ENCODE measurements around the gene CYP26B1.
A peak's percentile ranks its signal among the peaks of the same experiment; 100 is the strongest.

CYP26B1 gene

GRCh38 chr2:72117029-72117428 lies 30.6 kb downstream of the CYP26B1 start:
- DNase-seq (ENCODE audit: low read depth, low spot score): no peak
- H3K4me3 ChIP-seq (ENCODE audit: low read length): no peak overlapping the region

- no peak overlapping the region for H3K4me3 ChIP-seq (ENCODE audit: low read length)
- DNase-seq (ENCODE audit: low read depth, low spot score): peak; percentile 29
These were observed 31.6 kb downstream of the CYP26B1 start for GRCh38 chr2:72116081-72116533.

GRCh38 chr2:72115110-72116080 lies 32.3 kb downstream of the CYP26B1 start:
- H3K4me3 ChIP-seq (ENCODE audit: low read length): no peak overlapping the region
- no peak for DNase-seq (ENCODE audit: low read depth, low spot score)

DNA sequence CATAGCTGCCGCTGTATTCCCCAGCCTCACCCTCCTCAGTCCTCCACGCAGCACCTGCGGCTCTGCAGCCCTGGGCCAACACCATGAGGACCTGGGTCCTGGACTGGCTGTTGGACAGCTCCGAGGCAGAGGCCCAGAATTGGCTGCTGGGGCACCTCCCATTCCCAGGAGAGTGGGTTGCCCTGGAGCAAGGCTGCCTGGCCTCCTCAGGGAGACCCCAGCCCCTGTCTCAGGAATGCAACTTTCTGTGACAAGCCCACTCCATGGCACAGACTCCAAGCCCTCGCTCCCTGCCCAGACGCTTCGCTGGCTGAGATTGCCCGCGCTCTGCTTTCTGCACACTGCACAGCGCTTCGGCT lies 33.0 kb downstream of the CYP26B1 start:
- no peak for DNase-seq (ENCODE audit: low read depth, low spot score)
- H3K4me3 ChIP-seq (ENCODE audit: low read length): no peak overlapping the region

DNA sequence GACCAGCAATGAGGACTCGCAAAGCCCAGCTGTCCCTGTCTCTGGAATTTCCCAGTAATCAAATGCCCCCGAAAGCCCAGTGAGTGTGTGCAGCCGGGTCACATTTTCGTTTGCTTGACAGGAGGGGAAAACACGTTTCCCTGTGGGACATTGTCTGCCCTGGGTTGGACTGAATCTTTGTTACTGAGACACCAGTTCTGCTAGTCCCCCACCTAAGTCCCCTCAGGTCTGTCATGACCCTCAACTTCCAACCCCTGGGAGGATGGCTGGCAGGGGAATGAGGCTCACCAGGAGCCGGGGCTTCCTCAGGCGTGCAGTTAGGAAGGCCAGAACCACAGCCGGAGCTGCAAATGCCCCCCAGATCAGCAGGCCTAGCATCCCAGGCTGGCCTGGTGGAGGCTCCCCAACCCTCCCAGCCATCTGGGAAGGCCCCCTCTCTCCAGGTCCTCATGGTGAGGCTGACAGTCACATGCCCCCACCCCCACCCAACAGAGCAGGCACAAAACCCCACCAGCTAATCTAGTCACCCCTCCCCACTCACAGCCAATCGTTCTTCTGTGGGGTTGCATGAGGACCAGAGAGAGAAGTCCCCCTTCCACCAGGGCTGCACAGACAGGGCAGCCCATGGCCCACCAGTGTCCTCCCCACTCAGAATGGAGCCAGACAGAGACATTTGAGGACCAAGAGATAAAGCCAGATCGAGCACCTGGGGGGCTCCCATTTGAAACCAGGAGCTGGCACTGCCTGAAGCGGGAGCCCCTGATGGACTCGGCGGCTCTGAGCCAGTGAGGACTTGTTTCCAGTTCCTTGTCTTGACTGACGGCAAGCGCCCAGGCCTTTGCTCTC lies 33.6 kb downstream of the CYP26B1 start:
- DNase-seq (ENCODE audit: low read depth, low spot score): no peak
- H3K4me3 ChIP-seq (ENCODE audit: low read length): no peak overlapping the region

GRCh38 chr2:72112981-72113846 lies 34.4 kb downstream of the CYP26B1 start:
- no peak for DNase-seq (ENCODE audit: low read depth, low spot score)

GRCh38 chr2:72112401-72112800 lies 35.3 kb downstream of the CYP26B1 start:
- no peak for DNase-seq (ENCODE audit: low read depth, low spot score)

More at GRCh38 chr2:72112981-72113846, 34.4 kb downstream of the CYP26B1 start:
- H3K4me3 ChIP-seq (ENCODE audit: low read length): no peak overlapping the region

GRCh38 chr2:72111061-72111460 lies 36.6 kb downstream of the CYP26B1 start:
- H3K4me3 ChIP-seq (ENCODE audit: low read length): no peak overlapping the region
- no peak for DNase-seq (ENCODE audit: low read depth, low spot score)

More at GRCh38 chr2:72112401-72112800, 35.3 kb downstream of the CYP26B1 start:
- no peak overlapping the region for H3K4me3 ChIP-seq (ENCODE audit: low read length)

GRCh38 chr2:72109904-72110303 lies 37.8 kb downstream of the CYP26B1 start:
- no peak overlapping the region for H3K4me3 ChIP-seq (ENCODE audit: low read length)
- no peak for DNase-seq (ENCODE audit: low read depth, low spot score)

- H3K4me3 ChIP-seq (ENCODE audit: low read length): no peak overlapping the region
These were observed 38.4 kb downstream of the CYP26B1 start for GRCh38 chr2:72109291-72109690.

DNA sequence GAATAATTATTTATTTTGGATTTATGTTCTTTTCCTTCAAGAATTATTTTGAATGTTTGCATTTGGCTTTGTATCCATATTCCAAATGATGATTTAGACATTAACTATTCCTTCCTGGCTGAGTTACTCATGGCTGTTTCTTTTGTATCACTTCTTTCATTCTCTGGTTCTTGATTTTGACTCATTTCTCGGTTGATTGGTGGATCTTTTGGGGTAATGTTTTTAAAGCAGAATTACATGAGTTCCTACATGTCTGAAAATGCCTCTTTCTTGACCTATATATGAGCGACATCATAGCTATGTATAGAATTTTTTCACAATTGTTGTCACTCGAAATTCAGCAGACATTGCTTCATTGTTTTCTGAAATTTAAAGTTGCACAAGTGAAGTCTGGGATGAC lies 39.5 kb downstream of the CYP26B1 start:
- no peak overlapping the region for H3K4me3 ChIP-seq (ENCODE audit: low read length)
- DNase-seq (ENCODE audit: low read depth, low spot score): no peak

More at GRCh38 chr2:72109291-72109690, 38.4 kb downstream of the CYP26B1 start:
- DNase-seq (ENCODE audit: low read depth, low spot score): no peak

- no peak for DNase-seq (ENCODE audit: low read depth, low spot score)
- H3K4me3 ChIP-seq (ENCODE audit: low read length): no peak overlapping the region
These were observed 40.7 kb downstream of the CYP26B1 start for GRCh38 chr2:72106978-72107377.

DNA sequence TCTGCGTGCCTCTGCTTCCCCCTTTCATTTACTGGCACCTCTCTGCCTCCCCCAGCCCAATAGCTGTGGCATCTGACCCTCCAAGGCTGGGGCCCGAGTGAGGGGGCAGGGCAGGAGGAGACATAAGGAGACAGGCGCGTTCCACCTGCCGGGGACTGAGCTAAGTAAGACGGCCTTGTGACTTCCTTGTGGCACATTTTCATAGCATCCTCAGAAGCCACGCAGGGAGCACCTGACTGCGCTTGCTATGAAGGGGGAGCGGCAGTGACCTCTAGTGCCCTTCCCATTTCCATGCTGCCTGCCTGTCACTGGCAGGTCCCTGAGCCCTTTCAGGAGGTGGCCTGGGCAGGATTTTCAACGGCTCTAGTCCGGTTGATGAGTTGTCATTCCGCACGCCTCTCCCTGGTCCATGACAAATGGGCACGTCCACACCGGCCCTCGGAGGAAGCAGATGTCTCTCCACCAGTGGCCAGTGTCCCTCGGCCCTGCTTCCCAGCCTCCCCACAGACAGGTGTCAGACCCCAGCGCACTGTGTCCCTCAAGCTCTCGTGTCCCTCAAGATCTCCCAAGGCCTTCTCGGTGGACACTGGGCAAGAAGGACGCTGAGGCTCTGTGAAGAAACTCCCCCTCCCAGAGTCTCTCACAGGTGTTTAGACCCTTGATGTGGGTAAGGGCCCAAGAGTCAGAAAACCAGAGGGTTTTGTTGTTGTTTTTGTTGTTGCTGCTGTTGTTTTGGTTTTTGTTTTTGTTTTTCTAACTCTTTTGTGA lies 42.7 kb downstream of the CYP26B1 start:
- DNase-seq (ENCODE audit: low read depth, low spot score): no peak
- no peak overlapping the region for H3K4me3 ChIP-seq (ENCODE audit: low read length)

DNA sequence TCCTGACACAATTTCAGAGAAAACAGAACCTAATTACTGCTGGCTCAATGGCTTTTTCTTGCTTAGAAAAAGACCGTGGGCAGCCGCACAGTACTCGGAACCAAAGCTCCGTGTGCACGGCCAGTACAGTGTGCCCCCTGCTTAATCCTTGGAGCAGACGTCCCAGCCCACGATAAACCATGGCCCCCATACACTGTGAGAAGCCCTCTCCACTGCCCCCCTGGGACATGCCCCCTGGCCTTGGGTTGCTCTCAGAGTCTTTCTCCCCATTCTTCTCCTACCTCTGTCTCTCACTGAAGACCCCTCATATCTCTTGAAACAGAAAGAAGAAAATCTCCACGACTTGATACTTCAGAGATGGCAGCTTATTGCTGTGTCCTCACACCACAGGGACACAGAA lies 44.0 kb downstream of the CYP26B1 start:
- DNase-seq (ENCODE audit: low read depth, low spot score): no peak

DNA sequence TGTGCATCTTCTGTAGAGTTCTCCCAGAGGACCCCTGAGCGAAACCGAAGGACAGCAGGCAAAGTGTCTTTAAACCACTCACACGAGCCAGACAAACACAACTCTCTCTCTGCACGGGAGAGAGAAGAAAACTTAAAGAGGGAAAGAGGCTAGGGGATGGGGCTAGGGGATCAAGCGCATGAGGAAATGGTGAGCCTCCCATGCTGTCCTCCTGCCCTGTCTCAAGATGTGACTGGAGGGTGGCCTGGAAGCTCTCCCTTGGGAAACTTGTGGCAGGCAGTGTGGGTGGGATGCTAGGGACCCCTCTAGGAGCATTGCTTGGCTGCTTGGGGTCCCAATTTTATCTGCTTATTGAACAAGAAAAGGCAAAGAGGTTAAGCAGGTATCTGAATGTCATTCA lies 44.5 kb downstream of the CYP26B1 start:
- DNase-seq (ENCODE audit: low read depth, low spot score): no peak
- H3K4me3 ChIP-seq (ENCODE audit: low read length): no peak overlapping the region

More for the DNA sequence above, 44.0 kb downstream of the CYP26B1 start:
- no peak overlapping the region for H3K4me3 ChIP-seq (ENCODE audit: low read length)

DNA sequence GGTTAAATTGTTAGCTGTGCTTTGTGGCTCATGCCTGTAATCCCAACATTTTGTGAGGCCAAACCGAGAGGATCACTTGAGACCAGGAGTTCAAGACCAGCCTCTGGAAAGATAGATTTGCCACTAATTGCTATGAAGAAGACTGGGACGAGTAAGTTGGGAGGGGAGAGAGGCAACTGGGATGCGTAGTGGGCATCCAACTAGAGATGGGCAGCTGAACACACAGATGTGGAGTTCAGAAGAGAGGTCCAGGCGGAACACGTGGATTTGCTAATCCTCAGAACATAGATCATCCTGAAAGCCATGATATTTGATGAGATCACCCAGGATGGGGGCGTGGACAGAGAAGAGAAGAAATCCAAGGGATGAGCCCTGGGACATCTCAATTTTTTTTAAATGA lies 48.7 kb downstream of the CYP26B1 start:
- no peak overlapping the region for H3K4me3 ChIP-seq (ENCODE audit: low read length)
- no peak for DNase-seq (ENCODE audit: low read depth, low spot score)

DNA sequence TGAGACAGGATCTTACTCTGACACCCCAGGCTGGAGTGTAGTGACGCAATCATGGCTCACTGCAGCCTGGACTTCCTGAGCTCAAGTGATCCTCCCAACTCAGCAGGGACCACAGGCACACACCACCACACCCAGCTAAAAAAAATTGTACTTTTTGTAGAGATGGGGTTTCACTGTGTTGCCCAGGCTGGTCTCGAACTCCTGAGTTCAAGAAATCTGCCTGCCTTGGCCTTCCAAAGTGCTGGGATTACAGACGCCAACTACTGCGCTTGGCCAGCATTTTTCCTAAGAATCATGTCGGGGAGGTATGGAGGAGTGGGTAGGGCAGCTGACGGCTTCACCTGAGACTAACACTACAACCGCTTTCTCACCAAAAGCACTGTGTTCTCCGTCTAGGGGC lies 50.4 kb downstream of the CYP26B1 start:
- no peak overlapping the region for H3K4me3 ChIP-seq (ENCODE audit: low read length)
- DNase-seq (ENCODE audit: low read depth, low spot score): no peak

- no peak for DNase-seq (ENCODE audit: low read depth, low spot score)
- H3K4me3 ChIP-seq (ENCODE audit: low read length): no peak overlapping the region
These were observed 51.5 kb downstream of the CYP26B1 start for GRCh38 chr2:72096181-72096580.
